Gastrocnemius medialis (tissue), 4 donors: Measurements from ENCODE around the gene CA12.

ENCODE experiments used
- CTCF ChIP-seq, 5 experiments: fragments of 450-650 bp in 3 of 5; fragments of 200-600 bp in 2 of 5; sonication (generic) in 2 of 5; IDR thresholded peaks in 4 of 5; conservative IDR thresholded peaks in 1 of 5; 1 replicate in 4 of 5; 2 replicates in 1 of 5; pipeline ENCODE4 v1.5.1; 2016 to 2019; ENCODE audit warnings: antibody characterized with exemption in 5 of 5, mild to moderate bottlenecking in 3 of 5, moderate library complexity in 3 of 5
- POLR2A ChIP-seq, 2 donors: fragments of 450-650 bp; IDR thresholded peaks; one replicate each; pipeline ENCODE4 v1.6.1; 2017; ENCODE audit warnings: antibody characterized with exemption in 2 of 2, mild to moderate bottlenecking in 2 of 2, moderate library complexity in 2 of 2

GRCh38 chr15:63372018-63372705 is 9.5 kb downstream of the CA12 start:
- TF ChIP-seq CTCF (IDR thresholded peaks at IDR 0.05 in 4 of 5, conservative IDR thresholded peaks at IDR 0.05 in 1 of 5) (no peak), POLR2A (IDR thresholded peaks at IDR 0.05) (no peak)
